HG02938 (cell line): ENCODE measurements around the gene MAP2K4.

Experiments used
- ATAC-seq: cut with Tn5 transposase; IDR thresholded peaks from one replicate; pipeline ENCODE4 v1.9.1; 2021; ENCODE audit warnings: mild to moderate bottlenecking, moderate library complexity; ENCODE audit not compliant: unreplicated experiment

The MAP2K4 gene

DNA sequence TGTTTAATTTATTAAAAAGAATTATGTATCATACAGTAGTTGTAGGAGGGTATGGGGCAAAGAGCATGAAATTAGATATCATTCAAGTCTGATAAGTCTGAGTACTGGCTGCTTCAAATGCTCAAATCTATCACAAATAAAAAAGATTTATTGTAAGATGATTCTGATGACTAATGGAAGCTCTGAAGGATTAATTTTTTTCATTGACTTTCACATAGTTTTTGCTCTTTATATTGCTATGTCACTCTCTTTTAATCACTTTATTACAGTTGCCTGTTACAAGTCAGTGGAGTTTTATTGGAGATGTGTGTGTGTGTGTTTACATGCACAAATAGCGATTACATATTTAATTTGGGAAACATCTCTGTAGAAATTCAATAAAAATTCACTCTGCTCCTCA is 15.0 kb downstream of the MAP2K4 start:
- no peak for ATAC-seq

DNA sequence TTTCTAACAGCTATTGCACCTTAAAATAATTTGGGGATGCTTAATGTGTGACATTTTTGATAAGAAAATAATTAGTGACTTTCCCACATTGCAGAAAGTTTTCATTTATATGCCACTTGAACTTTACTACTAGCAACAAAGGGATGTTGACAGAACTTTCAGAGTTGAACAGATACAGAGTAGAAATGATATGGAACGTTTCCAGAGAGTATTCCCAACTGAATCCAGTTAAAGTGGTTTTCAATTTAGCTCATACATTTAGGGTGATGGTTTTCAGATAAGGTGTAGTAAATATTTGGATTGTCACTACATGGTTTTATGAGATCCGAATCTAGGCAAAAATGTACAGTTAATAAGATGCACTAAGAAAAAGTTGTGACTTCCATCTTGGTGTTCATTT is 17.3 kb downstream of the MAP2K4 start:
- ATAC-seq, result no peak

DNA sequence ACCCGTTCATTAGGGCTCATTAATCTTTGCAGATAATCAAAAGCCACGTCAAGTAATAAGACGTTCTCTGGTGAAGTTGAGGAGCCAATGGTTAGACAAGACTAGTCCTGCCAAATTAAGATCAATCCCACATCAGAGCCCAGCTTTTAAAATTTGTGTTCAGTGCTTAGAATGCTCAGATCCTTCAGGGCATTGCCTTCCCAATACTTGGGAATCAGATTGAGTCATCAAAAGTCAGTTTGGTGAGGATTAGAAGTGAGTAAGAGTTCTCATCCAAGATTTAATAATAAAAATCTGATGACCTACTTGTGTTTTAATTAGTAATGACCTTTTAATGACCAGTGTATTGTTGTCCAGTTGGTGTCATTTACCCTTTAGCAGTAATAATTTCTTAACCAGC is 19.8 kb downstream of the MAP2K4 start:
- no peak for ATAC-seq

DNA sequence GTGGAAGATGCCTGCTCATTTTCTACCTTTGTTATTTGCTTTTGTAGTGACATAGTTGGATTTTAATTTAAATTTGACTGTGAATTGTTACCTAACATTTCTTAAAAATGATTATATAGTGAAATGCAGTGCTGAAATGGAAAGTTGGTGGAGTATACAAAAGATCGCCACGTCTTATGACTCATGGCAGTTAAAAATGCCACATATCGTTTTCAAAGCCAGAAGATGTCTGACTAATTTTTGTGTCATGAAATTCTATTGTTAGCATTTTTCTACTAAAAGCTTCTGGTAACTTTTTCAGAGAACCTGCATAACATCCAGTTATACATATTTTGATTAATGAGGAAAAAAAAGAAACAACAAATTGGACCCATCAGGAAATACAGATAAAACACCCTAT is 20.6 kb downstream of the MAP2K4 start:
- no peak for ATAC-seq

DNA sequence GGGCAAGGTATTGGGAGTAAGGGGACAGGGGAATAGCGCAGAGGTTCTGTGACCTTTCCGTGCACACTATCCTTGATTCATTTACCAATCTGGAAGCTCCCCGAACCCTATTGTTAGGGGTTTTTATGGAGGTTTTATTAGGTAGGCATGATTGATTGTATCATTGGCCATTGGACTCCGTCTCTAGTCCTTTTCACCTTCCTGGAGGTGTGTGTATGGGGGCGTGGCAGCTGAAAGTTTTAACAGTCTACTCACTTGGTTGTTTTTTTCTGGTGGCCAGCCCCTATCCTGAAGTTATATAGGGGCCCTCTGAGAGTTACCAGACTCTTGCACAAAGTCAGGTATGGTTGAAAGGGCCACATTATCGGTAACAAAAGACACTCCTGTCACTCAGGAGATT is 23.0 kb downstream of the MAP2K4 start:
- ATAC-seq, result no peak

DNA sequence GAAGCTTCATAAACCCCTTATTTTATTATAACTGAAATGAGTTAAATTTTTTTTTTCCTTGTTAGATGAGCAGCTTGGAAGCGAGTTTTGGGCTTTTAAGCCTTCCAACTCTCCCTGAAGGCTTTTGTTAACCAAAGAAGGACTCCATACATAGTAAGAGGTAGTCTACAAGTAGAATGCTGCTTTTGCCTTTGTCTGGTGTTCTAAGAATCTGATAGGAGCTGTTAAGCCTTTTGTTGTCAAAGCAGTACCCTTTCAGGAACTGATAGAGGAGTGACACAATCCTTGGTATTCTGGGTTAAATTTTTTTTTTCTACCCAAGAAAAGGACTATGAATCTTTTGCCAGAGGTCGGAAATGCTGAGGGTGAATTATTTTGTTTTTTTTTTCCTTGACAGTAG is 26.1 kb downstream of the MAP2K4 start:
- no peak for ATAC-seq

DNA sequence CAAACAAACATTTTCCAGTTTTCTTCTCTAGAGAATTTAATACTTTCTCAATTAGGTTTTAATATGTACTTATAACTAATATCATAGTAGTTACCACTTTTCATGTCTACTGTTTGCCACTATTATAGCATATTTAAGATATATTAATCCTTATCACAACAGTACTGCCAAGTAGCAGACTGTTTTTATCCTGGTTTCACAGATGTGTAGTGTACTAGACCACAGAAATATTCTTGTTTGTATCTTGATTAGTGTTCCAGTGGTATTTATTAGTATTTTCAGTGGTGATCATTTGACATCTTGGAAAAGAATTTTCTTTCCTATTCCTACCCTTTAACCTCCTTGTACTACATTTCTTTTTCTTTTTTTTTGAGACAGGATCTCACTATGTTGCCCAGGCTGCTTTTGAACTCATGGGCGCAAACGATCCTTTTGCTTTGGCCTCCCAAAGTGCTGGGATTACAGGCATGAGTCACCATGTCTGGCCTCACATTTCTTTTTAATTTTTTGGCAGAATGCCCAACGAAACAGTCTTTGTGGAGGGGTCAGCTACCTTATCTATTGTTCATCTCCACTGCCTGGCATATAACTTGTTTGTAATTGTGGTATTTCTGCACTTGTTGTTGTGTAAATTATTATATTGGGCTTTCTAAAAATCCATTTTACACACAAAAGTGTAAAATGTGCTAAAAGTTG is 27.2 kb downstream of the MAP2K4 start:
- ATAC-seq, result no peak

DNA sequence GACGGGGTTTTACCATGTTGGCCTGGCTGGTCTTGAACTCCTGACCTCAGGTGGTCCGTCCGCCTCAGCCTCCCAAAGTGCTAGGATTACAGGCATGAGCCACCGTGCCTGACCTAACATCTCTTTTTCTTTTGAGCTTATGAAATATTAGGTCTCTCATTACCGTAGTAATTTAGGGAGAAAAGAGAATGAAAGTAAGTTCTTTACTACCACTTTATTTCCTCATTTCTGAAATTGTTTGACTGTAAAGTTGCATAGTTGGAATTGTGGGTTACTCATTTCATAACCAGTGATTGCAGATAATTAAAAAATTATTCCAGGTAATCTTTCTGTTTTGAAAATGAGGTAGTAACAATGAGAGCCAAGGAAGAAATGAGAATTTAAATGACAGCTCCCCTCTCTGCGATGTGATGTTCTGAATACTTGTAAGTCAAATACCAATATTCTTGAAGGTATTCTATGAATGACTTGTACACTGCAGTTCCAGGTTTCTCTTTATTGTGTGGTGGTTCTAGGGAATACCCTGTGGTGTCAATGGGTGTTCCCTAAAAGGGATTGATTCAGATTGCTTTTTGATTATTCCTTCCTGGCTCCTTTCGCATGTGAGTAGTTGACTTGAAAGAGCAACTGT is 28.3 kb downstream of the MAP2K4 start:
- no peak for ATAC-seq

DNA sequence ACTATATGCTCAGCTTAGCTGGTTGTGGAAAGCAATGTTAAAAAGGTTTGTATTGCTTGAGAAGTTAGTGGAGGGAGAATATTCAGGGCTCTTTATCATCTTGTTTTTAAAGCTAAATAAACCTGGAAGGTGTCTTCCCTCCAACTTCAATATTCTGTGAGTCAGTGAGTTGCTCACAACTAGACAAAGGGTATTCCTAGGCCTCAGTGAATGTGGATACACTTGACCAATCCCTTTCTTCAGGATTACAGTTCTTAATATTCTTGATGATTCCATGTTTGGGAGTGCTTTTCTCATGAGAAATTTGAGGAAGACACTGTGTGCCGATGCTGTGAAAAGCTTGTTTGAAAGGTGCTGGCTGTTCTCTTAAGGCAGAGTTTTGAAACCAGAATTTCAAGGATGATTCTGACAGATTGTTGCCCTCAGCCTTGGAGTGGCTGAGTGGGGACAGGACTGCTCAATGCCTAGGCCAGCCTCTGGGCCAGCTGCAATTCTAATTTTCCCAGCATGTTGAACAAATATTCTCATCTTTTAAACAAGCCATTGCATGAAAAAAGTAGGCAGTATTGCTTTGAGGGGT is 30.1 kb downstream of the MAP2K4 start:
- no peak for ATAC-seq

DNA sequence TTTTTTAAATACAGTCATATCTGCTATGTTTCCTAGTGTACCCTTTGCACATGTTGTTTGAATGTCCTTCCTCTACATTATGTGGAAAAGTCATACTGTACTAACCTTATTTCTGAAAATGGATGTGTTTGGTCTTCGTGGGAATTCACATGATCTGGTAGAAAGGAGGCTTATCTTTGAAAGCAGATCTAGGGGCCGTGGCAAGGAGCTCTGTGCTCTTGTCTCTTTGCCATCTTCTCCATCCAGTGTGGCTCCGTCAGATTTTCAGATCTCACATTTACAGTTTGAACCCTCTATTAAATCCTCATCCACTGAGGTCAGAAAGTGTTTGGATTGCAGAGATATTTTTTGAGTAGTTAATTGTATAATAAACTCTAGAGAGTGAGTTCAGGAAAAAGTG is 32.9 kb downstream of the MAP2K4 start:
- no peak for ATAC-seq

DNA sequence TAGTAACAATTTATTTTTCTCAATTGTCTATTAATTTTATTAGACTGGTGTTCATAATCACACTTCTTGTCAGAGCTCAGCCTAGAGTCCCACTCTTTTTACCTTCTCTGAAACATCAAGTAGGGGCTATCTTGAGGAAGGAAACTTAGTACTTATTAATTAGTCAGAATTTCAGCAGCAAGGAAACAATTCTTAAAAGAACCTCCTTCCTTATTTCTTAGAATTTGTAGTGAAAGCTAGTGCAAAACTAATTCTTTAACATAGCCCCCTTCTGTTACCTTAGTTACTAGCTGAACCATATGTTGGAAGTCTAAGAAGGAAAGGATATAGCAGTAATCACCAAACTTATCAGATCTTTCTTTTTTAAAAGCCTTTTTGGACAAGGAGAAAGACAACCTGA is 35.2 kb downstream of the MAP2K4 start:
- no peak for ATAC-seq

DNA sequence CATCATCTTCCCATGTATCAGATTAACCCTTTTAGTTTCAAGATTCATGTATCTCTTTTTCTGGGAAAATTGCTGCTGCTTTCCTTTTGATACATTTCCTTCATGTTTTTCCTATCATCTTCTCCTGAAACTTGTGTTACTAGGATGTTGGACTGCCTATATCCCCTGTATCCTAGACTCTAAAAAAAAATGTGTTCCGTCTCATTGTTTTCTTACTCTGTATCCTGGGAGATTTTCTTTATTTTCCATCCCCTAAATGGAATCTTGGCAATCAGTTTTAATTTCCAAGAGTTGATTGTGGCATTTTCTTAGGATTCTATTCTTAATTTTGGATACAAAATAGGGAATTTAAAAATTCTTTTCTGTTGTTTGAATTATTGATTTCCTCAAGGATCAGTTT is 36.8 kb downstream of the MAP2K4 start:
- ATAC-seq, result no peak

DNA sequence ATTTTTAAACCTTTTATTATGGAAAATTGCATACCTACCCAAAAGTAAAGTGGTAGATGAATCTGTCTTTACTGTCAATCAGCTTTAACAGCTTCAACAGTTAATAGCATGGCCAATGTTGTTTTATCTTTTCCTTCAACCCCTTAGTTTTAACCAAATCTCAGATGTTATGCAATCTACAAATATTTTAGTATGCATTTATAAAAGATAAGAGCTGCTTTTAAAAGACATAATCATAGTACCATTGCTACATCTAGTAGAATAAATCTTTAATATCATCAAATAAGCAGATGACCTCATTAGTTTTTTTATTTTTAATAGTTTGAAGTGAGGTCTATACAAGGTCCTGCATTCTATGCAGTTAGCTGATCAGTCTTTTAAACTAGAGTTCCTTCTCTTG is 37.9 kb downstream of the MAP2K4 start:
- ATAC-seq, result no peak

DNA sequence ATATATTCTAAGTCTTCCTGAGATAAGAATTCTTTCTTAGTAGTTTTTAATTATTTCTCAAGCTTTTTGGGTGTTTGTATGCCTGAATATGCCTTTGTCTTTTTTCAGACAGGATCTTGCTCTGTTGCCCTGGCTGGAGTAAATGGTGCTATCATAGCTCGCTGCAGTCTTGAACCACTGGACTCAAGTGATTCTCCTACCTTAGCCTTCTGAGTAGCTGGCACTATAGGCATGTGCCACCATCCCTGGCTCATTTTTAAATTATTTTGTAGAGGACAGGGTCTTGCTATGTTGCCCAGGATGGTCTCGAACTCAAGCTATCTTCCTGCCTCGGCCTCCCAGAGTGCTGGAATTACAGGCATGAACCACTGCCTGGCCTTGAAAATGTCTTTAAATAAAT is 41.6 kb downstream of the MAP2K4 start:
- no peak for ATAC-seq

DNA sequence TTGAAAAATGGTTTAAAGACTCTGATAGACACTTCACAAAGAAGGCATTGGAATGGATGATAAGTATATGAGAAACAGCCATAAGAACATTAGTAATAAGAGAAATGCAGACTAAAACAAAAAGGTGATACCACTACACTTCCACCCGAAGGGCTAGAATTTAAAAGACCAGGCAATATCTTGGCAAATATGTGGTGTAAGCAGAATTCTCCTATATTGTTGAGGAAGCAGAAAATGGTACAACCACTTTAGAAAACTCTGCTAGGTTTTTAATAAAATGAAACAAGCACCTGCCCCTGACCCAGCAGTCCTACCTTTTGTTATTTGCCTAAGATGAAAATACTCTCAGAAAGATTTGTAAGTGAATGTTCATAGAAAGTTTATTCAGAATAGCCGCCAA is 43.7 kb downstream of the MAP2K4 start:
- ATAC-seq, result no peak

DNA sequence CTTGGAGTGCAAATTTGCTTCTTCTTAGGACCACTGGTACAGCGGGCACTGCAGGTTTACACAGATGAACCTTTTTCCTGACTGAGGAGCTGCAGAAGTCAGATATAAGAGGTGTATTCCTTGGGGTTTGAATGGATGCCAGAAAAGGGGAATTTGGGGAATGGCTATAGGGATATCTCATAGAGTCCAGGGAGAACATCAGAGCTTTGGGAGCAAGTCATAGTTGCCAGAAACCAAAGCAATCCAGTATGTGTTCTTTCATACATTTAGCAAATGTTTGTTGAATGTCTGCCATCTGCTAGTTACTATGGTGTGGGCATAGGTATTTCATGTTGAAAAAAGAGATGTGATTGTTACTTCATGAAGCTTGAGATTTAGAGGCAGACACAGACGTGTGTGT is 46.8 kb downstream of the MAP2K4 start:
- no peak for ATAC-seq

DNA sequence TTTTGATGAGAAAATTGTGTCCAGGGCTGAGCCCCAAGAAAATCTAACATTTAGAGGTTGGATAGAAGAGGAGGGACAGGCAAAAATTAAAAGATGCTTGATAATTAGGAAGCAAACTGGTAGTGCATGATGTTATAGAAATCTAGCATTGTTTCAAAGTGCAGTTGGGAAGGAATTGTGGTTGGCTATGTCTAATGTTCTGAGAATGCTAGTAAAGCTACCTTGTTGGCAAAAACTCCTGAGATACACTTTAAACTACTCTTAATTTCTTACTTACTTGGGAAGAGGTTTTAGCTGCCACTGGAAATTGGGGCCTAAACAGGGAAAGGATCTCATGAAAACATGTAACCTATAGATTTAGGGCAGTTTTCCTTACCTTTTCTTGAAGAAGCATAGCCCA is 48.3 kb downstream of the MAP2K4 start:
- no peak for ATAC-seq

DNA sequence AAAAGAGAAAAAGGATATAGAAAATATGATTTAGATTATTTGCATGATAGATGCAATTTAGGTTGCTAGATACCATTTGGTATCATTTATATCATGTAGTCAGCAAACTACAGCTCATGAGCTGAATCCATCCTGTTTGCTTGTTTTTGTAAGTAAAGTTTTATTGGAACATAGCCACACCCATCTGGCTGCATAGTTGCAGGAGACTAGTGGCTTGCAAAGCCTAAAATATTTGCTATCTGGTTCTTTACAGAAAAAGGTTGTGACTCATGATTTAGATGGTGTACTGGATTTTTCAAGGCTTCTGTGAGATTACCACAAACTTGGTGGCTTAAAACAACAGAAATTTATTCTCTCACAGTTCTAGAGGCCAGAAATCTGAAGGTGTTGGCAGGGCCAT is 49.9 kb downstream of the MAP2K4 start:
- ATAC-seq, result no peak

DNA sequence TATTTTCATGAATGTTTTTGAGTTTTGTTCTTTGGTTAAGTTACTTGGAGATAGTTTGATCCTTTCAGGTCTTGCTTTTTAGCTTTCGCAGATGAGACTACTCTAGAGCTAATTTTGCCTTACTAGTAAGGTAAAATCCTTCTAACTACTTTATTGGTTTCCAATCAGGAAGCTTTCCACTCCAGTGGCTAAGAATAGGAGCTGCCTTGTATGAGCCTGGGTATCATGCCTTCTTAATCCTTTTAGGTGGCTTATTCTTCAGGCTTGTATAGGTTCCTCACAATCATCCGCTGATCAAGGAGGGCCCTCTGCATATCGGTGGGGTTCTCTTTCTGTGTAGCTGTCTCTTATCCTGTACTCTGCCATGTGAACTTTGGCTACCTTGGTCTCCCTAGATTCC is 53.7 kb downstream of the MAP2K4 start:
- ATAC-seq, result no peak

DNA sequence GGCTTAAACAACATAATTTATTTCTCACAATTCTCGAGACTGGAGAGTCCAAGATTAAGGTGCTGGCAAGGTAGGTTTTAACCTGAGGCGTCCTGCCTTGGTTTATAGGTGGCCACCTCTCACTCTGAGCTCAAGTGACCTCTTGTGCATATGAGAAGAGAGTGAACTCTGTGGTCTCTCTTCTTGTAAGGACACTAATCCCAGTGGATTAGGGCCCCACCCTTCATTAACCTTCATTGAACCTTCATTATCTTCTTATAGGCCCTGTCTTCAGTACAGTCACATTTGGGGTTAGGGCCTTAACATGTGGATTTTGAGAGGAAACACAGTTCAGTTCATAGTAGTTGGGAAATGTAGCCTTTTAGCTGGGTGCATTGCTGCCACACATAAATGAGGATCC is 57.1 kb downstream of the MAP2K4 start:
- ATAC-seq, result no peak

DNA sequence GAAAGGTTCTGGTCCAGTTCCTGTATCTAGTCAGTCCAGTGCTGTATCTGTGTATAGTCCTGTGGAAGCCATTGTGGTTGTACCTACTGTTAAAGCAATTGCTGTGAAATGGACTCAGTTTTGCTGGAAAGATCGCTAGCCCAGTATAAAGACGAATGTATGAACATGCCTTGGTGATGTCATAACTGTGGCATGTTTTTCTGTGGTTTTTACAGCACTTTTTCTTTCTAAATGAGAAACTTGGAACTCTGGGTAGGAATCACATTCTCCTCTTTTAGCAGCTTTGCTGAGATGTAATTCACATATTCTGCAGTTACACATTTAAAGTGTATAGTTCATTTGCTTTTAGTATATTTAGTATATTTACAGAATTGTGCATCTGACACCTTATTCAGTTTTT is 58.1 kb downstream of the MAP2K4 start:
- ATAC-seq, result no peak

DNA sequence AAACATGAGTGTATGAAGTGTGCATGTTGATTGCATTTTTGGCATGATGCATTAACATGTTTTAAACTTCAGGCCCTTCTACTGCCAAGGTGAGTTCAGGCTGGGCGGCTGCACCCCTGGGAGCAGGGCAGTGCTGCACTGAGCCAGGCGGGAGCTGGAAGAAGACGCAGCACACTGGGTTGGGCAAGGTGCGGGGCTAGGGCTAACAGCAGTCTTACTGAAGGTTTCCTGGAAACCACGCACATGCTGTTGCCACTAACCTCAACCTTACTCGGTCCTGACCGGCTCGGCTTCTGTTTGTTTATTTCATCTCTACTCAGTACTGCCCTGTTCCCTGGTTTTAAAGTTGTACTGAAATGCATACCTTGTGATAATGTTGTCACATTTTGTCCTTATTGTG is 61.0 kb downstream of the MAP2K4 start:
- no peak for ATAC-seq
